Measurements from ENCODE around the gene POGLUT3. TPM values are rescaled to one million over a fixed set of nuclear protein-coding genes. Genes with fewer than 3 reads are reported as not detected.

Gene POGLUT3
- total RNA-seq, 2 donors from 2014 or later = 19.2 to 25.0 TPM

DNA sequence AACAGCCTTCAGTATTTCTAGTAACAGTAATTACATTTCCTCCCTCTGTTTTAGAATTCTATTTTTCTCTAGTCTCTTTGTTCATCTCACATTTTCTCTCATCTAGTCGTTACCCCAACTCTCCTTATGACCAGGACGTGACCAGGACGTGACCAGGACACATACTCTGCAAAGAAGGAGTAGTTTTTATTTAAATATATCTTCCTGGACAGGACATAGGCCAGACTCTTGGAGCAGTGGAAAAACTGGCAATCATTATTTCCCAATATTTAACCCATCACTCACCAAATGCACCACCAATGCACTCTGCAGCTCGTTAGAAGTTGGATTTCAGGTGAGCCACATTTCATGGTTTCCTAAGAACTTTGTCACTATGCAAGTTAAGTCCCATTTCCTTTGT lies 40.3 kb upstream of the POGLUT3 start:
- Histone ChIP-seq H3K4me3 (no peak overlapping the region), H3K27ac (peak overlapping the region; percentile 17 to 35), H3K27me3 (replicated peaks; ENCODE audit: insufficient read depth) (no peaks in the 10 kb centered on the region), H3K4me1 (replicated peaks) (no peaks in the 10 kb centered on the region), H3K36me3 (no peaks in the 10 kb centered on the region), H3K9me3 (no peaks in the 10 kb centered on the region)
- 59% methylated on average over 4 of the region's 4 CpGs for WGBS
- intact Hi-C loops (cut with DNase I) = no loop called here
- DNase-seq (ENCODE audit: low spot score) = no peak
- TF ChIP-seq POLR2A (IDR thresholded peaks at IDR 0.05) = no peak

DNA sequence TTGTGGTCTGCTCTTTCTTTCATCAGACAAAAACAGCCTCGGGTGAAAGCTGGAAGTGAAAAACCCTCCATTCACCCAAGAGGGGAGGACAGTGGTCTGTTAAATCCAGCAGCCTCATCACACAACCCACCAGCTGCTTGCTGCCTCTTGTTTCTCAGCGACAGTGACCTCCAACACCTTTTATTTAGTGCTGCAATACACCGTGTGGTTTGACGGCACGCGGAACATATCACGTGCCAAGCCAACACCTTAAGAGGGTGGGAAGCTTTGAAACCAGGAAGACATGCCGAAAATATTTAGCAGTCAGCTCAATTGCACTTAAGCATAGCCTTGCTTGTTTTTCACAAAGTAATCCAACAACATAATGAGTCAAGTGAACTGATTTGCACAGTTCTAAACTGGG lies 39.8 kb upstream of the POGLUT3 start:
- DNase-seq (ENCODE audit: low spot score) = peak; percentile 49
- Histone ChIP-seq H3K4me1 (replicated peaks) (no peaks in the 10 kb centered on the region), H3K27ac (peak overlapping the region; percentile 17 to 35), H3K4me3 (no peak overlapping the region), H3K36me3 (no peaks in the 10 kb centered on the region), H3K9me3 (no peaks in the 10 kb centered on the region), H3K27me3 (replicated peaks; ENCODE audit: insufficient read depth) (no peaks in the 10 kb centered on the region)
- peak; percentile 76 for TF ChIP-seq POLR2AphosphoS5 (IDR thresholded peaks at IDR 0.05)
- TF ChIP-seq, protein P1, sequence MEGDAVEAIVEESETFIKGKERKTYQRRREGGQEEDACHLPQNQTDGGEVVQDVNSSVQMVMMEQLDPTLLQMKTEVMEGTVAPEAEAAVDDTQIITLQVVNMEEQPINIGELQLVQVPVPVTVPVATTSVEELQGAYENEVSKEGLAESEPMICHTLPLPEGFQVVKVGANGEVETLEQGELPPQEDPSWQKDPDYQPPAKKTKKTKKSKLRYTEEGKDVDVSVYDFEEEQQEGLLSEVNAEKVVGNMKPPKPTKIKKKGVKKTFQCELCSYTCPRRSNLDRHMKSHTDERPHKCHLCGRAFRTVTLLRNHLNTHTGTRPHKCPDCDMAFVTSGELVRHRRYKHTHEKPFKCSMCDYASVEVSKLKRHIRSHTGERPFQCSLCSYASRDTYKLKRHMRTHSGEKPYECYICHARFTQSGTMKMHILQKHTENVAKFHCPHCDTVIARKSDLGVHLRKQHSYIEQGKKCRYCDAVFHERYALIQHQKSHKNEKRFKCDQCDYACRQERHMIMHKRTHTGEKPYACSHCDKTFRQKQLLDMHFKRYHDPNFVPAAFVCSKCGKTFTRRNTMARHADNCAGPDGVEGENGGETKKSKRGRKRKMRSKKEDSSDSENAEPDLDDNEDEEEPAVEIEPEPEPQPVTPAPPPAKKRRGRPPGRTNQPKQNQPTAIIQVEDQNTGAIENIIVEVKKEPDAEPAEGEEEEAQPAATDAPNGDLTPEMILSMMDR (IDR thresholded peaks at IDR 0.05) = no peak
- intact Hi-C loops (cut with DNase I) = no loop called here
- 18% methylated on average over 8 of the region's 8 CpGs for WGBS

DNA sequence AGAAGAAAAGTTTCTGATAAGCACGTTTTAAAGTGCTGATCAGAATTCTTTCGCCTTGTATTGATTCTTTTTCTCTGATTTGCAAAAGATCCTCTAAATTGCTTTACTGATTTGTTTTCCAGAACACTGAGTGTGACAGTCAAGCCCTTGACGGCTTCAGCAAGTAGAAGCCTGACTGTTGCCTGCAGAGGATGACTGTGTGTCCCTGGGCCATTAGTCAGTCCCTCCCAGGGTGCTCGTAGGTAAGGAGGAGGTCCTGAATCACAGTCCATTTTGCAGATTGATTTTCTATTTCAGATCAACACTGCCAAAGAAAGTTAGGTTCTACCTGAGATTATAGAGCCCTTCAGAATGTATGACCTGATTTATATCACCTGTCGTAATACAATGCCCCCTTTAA lies 38.6 kb upstream of the POGLUT3 start:
- Histone ChIP-seq H3K4me1 (replicated peaks) (no peaks in the 10 kb centered on the region), H3K27ac (no peak overlapping the region), H3K9me3 (no peaks in the 10 kb centered on the region), H3K36me3 (no peaks in the 10 kb centered on the region), H3K27me3 (replicated peaks; ENCODE audit: insufficient read depth) (no peaks in the 10 kb centered on the region), H3K4me3 (no peak overlapping the region)
- TF ChIP-seq POLR2A (IDR thresholded peaks at IDR 0.05) = no peak
- TF ChIP-seq, protein P1 (IDR thresholded peaks at IDR 0.05) = no peak
- no peak for TF ChIP-seq POLR2AphosphoS5 (IDR thresholded peaks at IDR 0.05)
- WGBS = 90% methylated on average over 5 of the region's 5 CpGs
- intact Hi-C loops (cut with DNase I) = no loop called here
- DNase-seq (ENCODE audit: low spot score) = no peak

DNA sequence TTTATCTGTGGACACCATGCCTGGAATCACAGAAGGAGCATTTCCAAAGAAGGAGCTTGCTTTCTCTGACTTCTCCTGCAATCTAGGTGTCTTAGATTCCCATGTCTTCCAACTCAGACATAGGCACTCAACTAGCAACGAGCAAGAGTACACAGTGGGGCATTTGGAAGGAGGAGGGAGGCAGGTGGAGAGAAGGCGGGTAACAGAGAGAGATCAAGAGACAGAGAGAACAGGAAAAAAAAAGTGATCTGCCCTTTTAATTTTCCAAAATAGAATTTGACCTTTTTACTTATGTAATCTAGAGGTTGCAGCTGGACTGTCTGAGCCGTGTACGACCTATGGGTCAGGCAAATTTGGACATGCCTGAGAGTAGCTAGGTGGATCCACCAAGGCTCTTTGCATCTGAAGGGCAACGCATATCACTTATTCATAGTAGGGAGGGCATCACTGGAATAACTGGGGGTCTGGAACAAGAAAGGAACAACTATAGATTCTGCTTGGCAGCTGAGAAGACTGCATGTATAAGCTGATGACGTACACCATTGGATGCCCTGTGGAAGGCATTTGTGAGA lies 37.3 kb upstream of the POGLUT3 start:
- intact Hi-C loops (cut with DNase I) = no loop called here
- H3K27ac ChIP-seq = no peak overlapping the region
- no peak for TF ChIP-seq POLR2A (IDR thresholded peaks at IDR 0.05)
- TF ChIP-seq, protein P1 (IDR thresholded peaks at IDR 0.05) = no peak
- no peak for TF ChIP-seq POLR2AphosphoS5 (IDR thresholded peaks at IDR 0.05)
- H3K36me3 ChIP-seq = no peaks in the 10 kb centered on the region
- H3K9me3 ChIP-seq = no peaks in the 10 kb centered on the region
- no peaks in the 10 kb centered on the region for H3K4me1 ChIP-seq (replicated peaks)
- 79% methylated on average over 6 of the region's 6 CpGs for WGBS
- no peak overlapping the region for H3K4me3 ChIP-seq
- no peaks in the 10 kb centered on the region for H3K27me3 ChIP-seq (replicated peaks; ENCODE audit: insufficient read depth)
- DNase-seq (ENCODE audit: low spot score) = no peak

DNA sequence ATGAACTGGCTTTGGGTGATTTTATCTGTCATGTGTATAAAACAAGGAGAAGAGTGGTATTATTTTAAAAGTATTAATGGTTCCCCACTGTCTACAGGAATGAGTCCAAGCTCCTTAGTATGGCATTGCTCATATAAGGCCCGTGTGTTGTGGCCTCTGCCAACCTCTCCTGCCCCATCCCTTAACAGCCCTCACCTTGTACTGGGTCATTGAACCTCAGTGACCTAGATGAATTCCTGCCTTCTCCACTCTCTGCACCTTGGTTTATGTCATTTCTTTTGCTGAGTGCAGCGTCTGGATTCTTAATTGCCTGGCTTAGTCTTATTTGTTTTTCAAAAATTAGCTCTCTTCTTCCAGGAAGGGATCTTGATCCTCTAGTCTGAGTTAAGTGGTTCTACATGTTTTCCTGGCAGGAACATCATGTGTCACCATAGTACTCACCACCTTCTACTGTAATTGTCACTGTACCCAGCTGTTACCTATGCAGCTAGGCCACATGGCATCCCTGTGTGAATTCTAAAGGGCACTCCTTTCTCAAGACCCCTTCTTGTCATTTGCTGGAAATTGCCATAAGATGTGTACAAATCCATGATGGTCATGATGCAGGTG lies 36.2 kb upstream of the POGLUT3 start:
- Histone ChIP-seq H3K9me3 (no peaks in the 10 kb centered on the region), H3K27me3 (replicated peaks; ENCODE audit: insufficient read depth) (no peaks in the 10 kb centered on the region), H3K36me3 (no peaks in the 10 kb centered on the region), H3K4me3 (no peak overlapping the region), H3K27ac (no peak overlapping the region), H3K4me1 (replicated peaks) (no peaks in the 10 kb centered on the region)
- no peak for DNase-seq (ENCODE audit: low spot score)
- TF ChIP-seq, protein P1 (IDR thresholded peaks at IDR 0.05) = no peak
- TF ChIP-seq POLR2AphosphoS5 (IDR thresholded peaks at IDR 0.05) = no peak
- TF ChIP-seq POLR2A (IDR thresholded peaks at IDR 0.05) = no peak
- intact Hi-C loops (cut with DNase I) = no loop called here
- WGBS = 67% methylated on average over 2 of the region's 2 CpGs

Measured in prostate gland (tissue), 2 donors.